ENCODE measurements around the gene ZBTB20.
A peak's percentile ranks its signal among the peaks of the same experiment; 100 is the strongest.

Gene ZBTB20

DNA sequence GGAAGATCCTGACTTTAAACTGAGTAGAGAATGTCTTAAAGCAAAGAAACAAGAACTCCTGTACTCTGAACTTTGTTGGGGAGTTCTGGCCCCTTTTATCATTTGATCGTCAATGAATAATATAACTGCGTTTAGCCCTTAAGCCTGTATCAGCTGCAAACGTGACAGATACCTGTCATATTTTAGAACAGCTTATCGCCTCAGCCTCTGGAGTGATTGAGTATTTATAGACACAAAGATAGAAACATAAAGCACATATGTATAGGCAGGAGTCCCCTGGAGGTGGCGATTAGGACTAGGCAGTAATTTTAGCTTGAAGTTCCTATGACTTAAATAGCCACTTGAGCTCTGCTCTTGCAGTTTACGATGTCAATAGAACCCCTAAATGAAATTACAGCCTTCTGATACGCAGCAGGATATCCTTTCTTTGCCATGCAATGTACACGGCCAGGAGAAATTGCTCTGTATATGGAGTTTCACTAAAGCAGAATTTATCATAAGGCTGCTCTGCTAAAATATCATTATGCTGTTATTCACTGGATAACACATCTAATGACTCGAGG is 531.5 kb downstream of the ZBTB20 start:
- DNase-seq: no peak

DNA sequence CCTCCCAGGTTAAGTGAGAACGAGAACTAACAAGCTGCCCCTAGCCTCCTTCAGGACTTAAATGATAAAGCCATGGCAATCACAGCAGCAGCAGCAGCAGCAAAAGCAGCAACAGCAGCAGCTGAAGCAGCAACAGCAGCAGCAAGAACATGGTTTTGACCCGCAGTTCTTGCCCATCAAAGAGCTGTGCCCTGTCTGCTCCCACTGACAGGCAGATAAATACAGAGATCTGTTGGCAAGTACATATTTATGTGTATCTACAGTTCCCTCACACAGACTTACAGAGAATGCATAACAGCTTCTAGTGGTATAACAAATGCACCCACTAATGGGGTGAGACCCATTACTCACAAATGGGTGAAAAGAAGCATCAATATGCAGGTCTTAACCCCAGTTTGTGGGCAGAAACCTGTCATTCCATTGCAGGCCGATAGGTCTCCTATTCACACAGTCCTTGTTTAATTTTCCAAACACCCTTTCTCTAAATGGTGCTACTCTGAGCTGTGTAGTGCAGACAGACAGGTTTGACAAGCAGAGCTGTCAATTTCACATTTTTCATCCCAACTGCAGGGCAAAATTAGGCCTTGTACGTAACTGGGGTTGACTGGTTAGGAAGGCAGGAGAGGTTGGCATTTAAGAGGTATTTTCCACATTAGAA is 537.0 kb downstream of the ZBTB20 start:
- no peak for DNase-seq

DNA sequence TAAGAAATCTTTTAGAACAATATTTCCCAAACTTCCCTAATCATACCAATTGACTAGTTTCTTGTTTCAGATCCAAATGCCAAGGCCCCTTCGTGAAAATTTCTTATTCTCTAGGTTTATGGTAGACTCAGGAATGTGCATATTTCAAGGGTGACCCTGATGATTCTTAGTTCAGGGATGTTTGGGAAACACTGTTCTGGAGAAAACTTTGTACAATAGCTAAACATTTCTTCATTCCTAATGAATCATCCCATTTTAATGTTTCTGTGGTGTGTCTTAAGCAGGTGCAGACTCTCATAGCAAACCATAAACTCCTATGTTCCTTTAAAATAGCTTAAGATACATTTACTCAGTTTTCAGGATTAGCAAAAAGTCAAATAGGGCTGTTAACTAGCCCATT is 538.8 kb downstream of the ZBTB20 start:
- DNase-seq: no peak

DNA sequence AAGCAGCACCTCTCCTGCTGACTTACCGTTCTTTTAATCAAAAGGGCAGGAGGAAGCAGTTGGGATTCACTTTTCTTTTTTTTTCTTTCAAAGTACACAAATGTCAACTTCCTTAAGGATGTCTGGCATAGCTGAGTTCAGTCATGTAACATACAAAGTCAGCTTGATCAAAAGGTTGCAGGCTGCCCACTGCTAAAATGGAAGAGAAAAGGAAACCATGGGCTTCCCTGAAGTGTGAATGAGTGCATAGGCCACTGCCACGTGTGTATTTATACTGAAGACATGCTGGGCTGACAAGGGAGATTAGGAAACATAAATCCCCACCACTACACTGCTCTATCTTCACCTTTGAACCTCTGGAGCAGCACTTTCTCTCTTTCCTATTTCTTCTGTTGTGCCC is 540.8 kb downstream of the ZBTB20 start:
- no peak for DNase-seq

DNA sequence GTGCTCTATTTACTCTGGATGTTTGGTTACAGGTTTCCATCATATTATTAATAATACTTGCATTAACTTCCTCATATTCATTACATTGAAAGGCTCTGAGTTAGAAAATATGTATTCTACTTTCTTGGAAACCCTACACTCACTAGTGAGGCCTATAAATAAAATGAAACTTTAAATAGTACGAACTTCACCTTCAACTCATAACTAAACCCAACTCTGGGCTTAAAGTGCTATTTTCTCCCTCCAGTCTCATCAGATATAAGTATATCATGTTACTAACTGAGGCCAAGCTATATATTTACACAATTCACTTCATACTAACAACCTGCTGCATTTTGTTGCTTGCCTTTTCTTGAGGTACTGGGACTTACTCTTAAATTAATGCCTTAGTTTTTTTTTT is 546.5 kb downstream of the ZBTB20 start:
- no peak for DNase-seq

DNA sequence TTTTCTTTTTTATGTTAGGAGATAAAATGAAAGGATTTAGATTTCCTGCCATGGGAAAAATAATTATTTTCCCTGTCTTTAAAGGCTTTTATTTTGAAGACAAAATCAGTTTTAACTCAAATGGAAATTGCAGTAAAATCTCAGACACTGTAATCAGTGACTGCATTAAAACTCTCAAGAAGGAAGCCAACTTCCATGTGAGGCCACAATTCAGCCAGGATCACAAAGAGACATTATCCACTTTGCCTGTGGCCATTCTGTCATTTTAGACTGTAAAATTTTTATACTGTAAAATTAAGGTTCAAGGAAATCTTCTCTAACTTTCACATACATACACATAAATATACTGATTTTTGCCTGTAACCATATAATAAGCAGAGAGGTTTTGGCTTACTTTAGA is 549.2 kb downstream of the ZBTB20 start:
- no peak for DNase-seq

DNA sequence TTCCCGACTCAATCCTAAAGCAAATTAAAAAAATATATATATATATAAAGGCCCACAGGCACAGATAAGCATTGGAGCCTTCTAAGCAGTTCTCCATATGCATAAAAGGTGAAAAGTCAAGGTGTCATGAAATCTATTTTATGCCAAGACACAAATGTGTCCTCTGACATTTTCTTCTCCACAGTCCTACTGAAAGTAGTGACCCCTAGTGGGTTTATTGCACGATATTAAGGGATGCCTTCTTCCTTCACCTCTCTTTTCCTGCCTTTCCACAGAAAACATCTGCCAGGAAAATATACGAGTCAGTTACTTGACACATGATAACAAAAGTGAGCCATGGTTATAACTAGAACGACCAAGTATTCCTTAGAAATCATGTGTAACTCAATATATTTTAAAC is 550.1 kb downstream of the ZBTB20 start:
- DNase-seq: no peak

DNA sequence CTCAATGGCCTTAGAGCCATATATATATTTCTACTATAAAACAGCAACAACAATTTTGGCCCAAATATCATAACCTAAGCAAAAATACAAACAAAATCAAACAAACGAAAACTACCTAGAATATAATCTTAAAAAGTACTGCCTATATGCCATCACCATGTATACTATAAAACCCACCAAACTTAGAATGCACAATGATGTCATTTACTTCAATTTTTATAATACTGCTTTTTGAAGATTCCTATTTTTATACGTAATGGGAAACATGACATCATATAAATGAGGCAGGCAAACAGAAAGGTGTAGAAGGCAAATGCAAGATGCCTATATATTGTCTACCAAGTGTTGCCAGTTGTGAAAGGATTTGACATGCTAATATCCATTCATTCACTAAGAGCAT is 550.9 kb downstream of the ZBTB20 start:
- no peak for DNase-seq

DNA sequence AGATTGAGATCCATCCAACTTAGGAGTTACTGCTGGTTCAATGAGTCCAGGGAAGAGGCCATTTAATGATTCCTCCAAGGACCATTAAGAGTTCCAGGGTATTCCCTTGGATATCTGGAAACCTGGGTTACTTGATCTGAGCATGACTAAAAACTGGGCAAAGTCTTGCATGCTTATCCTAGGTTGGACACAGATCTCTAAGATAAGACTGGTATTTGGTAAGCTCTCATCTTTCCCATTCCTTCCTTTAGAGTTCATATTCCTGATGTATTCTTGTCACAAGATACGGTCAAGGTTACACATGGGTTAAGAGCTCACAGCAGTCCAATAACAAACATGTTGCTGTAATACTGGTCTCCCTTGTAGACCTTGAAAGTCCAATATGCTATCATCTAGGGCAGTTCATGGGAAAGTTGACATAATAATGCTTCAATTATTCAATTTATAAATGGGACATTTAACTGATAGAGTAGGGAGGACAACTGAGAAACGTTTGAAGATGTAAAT is 551.5 kb downstream of the ZBTB20 start:
- no peak for DNase-seq

DNA sequence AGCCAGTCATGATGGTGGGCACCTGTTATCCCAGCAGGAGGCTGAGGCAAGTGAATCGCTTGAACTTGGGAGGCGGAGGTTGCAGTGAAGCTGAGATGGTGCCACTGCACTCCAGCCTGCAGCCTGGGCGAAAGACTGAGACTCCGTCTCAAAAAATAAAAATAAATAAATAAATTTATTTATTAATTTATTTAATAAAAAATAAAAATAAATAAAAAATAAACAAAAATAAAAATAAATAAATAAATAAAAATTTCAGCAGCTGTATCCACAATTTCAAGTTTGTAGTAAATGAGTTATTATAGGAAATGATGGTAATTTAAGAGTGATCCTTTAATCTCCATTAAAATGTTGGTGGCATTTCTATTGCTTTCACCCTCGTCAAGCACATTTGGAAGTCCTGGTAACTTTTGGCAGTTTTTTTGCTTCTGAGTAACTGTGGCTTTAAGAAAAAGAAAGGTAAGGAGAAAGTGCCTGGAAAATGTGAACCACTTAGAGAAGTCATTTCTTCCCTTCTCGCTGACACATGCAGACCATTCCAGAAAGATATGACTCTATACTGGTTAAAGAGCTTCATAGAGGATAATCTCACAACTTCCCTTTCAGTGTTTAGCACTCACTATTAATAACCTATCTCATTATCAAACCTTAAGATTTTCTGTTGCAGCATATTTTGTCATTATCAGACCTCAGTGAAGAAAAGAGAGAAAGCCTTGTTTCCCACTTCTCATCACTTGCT is 556.6 kb downstream of the ZBTB20 start:
- no peak for DNase-seq

DNA sequence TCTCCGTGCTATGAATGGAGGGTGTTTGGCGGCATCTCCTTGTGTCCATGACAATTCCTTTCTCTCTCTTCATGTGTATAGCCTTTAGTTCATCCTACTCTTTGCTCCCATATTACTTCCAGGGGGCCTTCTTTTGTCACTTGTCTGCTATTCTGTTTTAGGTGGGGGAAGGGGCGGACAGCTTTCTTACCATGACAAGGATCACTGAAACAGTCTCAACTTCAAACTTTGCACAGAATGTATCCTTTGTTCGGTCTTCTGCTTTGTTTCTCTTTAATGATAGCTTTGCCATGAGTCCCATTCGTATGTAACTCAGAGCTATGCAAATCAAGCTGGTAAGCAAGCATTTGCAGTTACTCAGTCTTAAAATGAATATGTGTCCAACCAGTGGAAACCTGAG is 559.1 kb downstream of the ZBTB20 start:
- DNase-seq: no peak

DNA sequence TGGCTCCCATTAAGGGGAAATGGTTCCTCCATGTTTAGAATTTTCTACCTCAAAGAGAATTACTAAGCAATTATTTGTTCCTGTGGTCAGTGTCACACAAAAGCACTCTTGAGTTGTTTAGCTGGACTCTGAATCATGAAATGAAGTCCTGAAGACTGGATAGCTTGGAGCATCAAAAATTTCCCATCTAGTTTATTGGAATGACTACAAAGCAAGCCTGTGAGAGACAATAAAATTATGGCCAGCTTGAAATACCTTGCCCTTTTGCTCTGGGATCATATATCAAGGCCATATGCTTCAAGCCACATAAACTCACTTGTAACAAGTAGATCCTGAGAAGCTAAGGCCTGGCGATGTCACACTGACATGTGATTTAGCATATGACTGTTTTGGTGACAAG is 561.0 kb downstream of the ZBTB20 start:
- no peak for DNase-seq

DNA sequence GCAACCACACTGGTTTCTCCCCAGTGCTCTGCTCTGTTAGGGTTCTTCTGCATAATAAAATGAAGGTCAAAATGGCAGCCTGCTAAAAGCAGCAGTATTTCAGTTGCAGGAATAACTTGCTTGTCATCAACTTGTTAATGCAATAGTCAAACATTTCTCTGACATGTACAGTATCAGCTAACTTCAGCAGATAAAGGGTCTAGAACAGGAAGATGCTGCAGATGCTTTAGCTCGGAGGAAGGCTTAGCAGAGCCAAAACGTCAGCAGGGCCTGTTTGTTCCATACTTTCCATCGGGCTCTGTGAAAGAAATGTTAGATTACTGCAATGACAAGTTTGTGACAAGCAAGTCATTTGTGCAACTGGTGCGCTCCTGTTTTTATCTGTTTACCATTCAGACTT is 561.4 kb downstream of the ZBTB20 start:
- no peak for DNase-seq

DNA sequence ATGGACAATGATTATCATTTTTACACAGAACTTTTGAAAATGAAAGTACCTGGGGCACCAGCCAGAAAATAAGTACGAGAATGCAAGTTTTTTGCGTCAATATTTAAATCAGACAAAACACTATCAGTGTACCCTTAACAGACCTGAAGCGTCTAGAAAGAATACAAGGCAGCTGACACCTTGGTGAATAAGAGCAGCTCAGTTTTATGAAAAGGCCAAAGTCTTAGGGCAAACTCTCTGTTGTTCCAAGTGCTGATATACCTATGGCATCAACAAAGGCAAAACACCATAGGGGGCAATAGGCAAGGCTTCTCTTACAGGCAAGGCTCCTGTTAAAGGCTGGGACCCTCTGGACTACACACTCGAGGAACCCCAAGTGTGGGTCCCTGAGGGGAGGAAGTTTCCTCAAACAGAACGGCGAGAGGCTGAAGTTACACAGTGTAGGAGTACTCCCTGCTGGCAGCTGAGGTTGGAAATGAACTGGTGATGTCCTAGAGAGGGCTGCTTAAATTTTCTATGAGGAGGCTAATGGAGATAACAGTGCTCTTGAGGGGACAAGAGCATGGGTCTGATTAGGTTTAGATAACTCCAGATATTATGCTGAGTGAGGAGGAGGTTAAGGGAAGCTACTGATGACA is 562.2 kb downstream of the ZBTB20 start:
- DNase-seq: no peak

DNA sequence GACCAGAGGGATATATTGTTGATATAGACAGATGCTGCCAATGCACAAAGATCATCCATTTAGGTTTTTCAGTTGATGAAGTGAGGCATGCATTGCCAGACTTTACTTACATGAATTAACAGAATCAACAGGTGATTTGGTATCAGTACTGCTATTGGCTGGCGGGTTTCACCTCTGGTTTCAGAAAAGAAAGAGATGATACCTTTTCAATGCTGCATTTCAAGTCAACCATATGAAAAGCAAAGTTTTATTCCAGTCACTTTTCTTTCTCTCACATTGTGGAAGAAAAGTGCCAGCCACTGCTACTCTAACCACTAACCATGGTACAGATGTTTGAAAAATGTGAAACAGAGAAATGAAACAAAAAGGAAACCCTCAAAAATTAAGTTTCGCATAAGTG is 564.2 kb downstream of the ZBTB20 start:
- DNase-seq: peak; percentile 4

DNA sequence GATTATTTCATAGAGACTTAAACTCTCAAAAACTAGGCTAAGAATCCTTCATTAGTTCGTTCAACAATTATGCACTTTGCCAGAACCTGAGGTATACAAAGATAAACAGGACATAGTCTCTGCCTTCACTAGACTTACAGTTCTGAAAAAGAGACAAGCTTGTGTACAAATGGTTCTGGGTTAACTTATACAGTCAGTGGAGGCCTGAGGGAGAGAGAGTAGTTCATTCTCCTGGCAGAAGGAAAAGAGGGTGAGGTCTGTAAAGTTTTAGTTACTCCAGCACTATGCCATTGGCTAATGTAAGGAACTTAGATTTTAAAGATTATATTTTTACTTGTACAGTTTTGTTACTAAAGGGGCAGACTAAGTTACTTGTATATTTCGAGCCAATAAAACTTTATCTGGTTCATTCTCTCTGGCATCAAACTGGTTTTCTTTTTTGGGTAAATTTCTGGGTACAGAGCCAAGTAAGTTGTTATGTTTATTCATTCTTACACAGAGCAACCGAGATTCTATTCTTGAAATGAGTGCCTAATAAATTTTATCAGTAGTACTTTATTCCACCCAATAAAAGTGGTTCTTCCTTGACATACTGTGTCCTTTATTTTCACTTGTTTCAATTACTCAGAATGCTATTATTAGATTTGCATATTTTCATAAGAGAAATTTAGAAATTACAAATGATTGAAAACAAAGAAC is 574.6 kb downstream of the ZBTB20 start:
- DNase-seq: no peak

DNA sequence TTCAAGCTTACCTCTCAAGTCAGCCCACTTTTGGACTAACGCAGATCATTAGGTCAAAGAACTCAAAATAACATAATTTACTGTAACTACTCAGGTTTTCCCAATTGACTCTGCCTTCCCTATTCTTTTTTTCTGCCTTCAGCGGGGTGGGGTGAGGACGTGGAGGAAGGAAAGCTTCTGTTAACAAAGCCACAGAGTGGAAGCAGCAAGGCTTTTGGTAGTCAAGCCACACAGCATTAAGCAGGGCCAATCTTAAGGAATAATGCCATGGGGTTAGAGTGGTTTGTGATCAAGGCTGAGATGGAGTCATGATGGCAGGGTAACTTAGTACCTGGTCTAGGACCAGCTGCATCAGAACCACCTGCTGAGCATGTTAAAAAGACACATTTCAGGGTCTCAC is 575.7 kb downstream of the ZBTB20 start:
- DNase-seq: no peak

DNA sequence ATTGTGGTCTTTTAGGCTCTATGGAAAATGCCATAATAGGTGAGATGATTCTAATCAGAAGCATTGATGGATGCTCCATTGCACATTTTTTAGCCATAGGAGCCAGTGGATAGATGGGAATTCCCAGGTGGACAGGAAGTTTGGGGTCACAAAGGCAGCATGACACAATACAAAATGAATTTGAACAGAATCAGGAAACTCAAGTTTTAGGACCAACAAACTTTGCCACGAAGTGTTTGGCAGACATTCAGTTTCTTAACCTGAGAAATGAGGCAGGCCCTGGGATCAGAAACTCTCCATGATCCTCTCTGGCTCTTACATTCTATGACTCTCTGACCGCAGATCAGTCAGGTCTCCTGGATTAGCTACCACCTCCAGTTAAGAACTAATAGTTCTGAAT is 577.9 kb downstream of the ZBTB20 start:
- DNase-seq: no peak

DNA sequence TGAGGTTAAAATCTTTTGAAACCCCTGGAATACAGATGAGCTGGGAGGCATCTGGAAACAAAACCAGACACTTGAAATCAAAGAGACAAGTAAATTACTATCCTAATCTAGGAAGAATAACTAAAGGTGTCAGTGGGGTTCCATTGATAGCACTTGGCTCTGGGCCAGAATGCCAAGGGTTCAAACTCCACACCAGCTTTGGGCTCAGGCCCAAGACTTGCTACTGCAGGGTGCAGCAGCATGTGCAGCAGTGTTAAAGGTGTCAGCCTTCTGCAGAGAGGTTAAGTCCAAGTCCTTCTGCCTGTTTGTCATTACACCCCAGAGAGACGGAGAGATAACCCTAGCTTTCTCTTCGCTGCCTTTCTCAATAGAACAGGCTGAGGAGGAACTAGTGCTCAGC is 579.3 kb downstream of the ZBTB20 start:
- DNase-seq: no peak

DNA sequence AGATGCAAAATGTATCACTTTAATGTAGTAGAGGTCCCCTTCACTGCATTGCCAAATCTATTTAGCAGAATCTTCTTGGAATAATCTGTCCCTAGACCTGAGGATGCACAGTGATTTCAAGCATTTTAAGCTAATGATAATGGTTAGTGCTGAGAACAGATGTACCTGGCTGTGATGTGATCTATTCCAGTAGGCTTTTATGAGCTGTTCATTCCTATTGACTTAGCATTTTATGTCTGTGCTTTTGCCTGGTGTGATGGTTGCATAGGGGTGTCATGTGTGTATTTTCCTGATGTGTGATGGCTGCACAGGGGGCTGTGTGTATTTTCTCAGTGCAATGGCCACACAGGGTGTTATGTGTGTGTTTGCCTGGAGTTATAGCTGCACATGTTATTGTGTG is 580.3 kb downstream of the ZBTB20 start:
- DNase-seq: no peak

DNA sequence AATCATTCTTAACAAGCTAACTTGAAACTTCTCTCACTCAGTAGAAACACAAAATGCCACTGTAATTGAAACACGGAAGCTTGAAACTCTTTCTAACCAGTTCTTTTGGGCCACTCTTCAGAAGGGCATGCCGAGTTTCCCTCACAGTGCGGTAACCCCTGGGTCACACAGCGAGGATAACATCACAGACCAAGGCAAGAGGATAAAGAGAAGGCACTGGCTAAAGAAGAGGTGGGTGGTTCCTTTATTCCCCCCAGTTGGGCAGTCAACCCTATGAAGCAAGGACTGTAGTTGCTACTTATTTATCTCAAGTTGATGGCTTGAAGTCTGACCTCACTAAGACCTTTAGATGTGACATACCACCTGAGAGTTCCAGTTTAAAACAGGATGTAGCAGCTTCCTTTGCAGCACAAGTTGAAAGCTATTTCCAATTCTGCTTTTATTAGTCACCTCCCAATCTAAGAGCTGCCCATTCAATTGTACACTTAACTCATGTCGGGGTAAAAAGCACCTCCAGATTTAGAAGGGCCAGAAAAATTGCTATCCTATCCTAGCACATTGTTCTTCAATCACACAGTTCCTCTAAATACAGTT is 580.8 kb downstream of the ZBTB20 start:
- no peak for DNase-seq

DNA sequence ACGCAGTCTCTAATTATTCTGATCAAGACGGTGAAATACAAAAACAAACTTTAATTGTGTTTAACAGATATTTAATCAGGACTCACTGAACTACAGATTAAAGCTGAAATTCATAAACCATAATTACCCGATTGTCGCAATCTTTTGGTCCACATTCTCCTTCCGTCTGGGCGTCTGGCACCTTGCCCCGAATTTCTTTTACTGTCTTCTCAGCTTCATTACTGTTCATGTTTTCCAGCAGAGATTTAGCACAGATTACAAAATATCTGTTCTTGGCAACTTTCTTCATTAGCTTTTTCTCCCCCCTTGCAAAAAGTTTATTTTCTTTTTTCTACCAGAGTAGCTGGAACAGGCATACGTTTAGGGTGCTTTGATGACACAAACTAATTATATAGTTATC is 581.9 kb downstream of the ZBTB20 start:
- no peak for DNase-seq

DNA sequence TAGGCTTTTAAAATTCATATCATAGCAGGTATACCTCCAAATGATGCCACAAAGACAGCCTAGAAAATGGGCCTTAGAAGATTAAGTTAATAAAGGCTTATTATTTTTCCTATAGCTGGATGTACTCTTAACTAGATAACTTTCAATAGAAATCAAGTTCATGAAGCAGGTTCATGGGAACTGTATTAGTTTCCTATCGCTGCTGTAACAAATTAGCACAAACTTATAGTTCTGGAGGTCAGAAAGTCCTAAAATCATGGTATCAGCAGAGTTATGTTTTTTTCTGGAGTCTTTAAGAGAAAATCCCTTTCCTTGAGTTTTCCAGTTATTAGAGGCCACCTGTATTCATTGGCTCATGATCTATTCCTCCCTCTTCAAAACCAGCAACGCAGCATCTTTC is 583.4 kb downstream of the ZBTB20 start:
- no peak for DNase-seq

All from stimulated activated CD4-positive, alpha-beta T cell treated with anti-CD3 and anti-CD28 coated beads, Interleukin-1b, Interleukin-23, amount 100 ng/mL, for 48 hours (primary cell).